GM10847 (cell line): Measurements from ENCODE around the gene ATP2B2.

Experiments
- POLR2A ChIP-seq: IDR thresholded peaks from 2 replicates; pipeline ENCODE4 v1.6.1; 2011; ENCODE audit not compliant: insufficient read length; ENCODE audit errors: extremely low read depth

Gene ATP2B2

GRCh38 chr3:10534066-10534465, 28.7 kb upstream of the ATP2B2 start:
- no peak for TF ChIP-seq POLR2A

DNA sequence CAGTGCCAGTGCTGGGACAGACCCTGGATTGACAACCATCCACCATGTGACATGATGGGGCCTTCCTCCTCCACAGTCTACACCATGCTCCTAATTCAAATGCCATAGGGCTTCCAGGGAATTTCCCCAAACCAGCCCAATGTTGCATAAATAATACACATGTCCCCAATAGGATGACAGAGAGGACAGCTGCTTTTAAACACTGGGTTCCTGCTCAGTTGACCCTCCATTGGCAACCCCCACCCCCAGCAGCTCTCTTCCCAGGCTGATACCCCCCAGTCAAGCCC, 28.3 kb upstream of the ATP2B2 start:
- TF ChIP-seq POLR2A = no peak

DNA sequence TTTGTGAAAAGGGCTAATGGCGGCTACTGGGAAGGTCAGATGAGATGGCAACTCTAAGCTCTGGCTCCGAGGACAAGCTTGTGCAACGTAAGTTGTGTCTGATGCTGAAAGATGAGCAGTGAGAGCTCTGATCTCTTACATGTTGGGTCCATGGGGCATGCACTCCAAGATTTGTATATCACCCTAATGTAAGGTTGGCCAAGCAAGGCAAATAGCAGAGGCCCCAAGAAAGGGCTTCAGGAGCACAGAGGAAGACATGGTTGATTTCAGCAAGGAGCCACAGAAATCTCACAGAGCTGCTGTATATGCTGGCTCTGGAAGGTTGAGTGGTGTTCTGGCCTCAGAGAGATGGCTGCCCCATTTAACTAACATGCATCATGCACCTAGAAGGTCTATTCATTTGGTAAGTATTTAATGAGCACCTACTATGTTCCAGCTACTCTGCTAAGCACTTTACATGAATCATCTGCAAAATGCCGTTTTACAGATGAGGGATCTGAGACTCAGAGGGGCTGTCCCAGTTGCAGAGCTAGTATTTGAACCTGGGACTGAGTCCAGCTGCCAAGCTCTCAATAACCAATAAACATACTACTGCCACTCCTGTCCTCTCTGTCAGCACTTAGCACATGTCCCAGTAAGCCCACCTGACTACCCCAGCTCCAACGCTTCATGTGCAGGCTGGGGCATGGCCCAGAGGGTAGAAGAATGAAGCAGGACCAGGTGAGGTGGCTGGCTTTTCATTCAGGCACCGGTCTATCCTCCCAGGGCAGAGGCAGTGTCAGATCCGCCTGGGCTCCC, 27.8 kb upstream of the ATP2B2 start:
- no peak for TF ChIP-seq POLR2A

DNA sequence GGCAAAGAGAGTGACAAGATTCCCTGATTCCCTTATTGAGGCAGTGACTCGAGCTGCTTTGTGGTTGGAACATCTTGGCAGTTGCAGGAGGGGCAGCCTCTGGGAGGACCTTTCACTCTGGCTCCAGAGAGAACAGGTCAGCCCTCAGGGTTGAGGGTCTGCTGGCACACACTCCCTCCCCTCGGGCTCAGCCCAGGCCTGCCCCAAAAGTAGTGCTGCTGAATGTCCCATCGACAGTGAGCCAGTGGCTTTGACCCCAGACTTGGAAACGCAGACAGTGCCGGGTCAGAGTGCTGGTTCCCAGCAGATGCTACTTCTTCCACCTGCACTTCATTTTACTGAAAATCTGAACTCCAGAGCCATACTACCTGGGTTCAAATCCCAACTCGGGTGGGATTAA, 25.6 kb upstream of the ATP2B2 start:
- TF ChIP-seq POLR2A = no peak

DNA sequence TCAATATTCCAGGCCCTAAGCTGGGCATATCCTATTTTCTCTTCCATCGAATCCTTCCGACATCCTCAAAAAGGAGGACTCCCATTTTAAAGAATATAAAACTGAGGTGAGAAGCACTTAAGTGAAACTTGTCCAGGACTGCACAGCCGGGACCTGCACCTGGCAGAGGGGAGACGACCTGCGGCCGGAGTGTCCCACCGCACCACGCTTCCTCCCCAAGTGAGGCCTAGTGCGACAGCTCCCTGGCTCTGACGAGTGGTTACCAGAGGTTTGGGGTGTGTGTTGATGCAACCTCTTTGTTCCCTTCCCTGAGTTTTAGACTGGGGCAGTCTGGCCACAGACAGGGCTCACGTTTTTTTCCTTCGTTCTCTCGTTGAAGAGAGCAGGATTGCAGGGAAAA, 24.9 kb upstream of the ATP2B2 start:
- no peak for TF ChIP-seq POLR2A

- TF ChIP-seq POLR2A = no peak
These were observed 24.4 kb upstream of the ATP2B2 start for GRCh38 chr3:10529809-10530208.

DNA sequence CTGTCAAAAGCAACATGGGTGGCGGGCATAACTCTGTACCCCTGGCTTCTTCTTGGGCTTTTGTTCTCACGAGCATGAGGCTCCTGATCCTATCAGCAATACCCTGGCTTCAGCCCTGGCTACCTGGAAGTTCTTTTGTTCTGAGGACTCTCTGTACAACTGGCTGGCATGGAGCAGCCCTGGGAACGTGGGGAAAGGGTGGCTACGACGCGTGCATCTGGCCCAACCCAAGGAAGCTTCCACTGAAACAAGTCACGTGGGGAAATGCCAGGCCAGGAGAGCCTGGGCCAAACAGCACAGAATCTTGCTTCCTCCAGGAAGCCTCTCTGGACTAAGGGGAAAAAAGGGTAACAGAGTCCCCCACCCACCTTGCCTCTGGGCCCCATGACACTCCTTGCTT, 22.7 kb upstream of the ATP2B2 start:
- TF ChIP-seq POLR2A = no peak

GRCh38 chr3:10527295-10528001, 22.1 kb upstream of the ATP2B2 start:
- TF ChIP-seq POLR2A = no peak

GRCh38 chr3:10526366-10526765, 21.0 kb upstream of the ATP2B2 start:
- TF ChIP-seq POLR2A = no peak

- TF ChIP-seq POLR2A = no peak
These were observed 19.5 kb upstream of the ATP2B2 start for GRCh38 chr3:10524799-10525301.

- TF ChIP-seq POLR2A = no peak
These were observed 18.9 kb upstream of the ATP2B2 start for GRCh38 chr3:10524270-10524669.

GRCh38 chr3:10523561-10523960, 18.2 kb upstream of the ATP2B2 start:
- TF ChIP-seq POLR2A = no peak

DNA sequence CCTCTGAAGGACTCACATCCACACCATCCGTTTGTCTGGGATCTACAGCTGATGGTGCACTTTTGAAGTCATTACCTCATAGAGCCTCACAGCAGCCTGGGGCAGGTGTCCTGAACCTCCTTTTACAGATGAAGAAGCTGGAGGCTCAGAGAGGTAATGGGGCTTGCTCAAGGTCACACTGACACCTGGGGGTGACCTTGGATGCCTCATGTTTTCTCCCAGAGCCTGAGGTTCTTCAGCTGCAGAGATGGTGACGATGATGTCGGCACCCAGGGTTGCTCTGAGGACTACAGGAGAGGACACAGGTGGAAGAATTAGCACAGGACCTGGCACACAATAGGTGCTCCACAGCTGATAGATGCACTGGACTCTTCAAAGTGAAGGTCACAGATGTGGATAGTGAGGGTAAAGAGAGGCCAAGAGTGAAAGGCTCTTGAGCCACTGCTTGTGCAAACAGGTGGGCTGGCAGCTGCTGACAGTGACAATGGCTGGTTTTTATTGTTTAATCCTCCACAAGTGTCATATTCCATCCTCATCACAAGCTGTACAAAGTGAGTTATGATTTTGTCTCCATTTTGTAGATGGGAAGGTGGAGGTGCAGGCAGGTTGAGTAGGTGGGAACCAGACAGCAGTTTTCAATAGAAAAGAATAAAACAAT, 17.4 kb upstream of the ATP2B2 start:
- no peak for TF ChIP-seq POLR2A

DNA sequence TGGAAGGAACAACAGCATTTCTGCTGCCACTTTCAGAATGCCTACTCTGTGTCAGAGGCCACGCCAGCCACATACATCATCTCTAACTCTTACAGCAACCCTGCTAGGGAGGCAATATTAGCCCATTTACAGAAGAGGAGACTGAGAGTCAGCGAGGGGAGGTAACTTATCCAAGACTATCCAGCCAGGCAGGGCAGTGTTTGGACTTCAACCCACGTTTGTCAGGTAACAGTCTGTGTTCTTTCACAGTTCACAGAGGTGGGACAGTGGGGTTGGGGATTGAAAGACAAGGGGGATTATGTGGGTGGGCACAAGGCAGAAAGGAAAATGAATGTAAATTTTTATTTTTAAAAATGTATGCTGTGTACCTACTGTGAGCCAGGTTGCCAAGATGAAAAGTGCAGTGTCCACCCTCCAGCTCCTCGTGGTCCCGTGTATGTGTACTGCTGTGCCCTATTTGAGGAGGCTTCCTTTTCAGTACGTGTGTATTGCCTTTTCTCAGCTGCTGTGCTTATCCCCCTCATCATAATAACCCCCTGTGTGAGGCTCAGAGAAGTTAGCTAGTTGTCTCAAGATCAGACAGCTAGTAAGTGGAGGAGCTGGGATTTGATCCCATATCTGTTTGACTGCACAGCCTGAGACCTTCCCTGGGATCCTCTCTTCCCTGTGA, 16.5 kb upstream of the ATP2B2 start:
- no peak for TF ChIP-seq POLR2A

DNA sequence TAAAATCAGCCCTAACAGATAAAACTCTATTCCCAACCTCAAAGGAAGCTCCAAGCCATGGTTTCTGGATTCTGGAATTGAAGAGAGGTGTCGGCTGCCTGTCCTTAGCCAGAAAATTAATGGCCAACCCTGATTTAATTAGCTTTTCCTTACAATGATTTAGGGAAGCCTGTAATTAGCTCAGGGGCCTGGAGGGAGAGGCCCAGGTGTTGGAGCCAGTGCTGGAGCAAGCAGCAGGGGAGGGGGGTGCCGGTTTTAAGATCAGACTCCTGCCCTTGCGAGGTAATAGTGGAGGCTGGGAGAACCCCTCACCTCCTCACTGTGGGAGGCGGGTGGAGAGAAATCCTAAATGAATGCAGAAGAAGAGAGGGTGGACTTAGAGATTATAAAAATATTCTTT, 14.7 kb upstream of the ATP2B2 start:
- TF ChIP-seq POLR2A = no peak

DNA sequence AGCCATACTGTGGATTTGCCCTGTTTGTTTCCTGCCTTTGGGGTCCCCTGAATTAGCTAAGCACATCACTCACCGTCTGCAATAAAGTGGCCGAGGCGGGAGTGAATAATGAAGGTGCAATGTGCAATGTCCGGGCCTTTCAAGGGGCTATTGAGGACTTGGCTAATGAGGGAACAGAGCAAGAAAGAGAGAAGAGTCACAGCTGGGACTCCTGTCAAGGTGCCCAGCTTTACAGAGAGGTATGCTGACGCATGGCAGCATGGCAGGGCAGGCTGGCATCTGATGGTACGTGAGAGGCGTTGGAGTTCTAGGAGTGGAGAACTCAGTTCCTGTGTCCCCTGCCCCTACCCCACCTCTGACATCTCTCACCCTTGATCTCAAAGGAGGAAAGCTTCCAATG, 13.8 kb upstream of the ATP2B2 start:
- TF ChIP-seq POLR2A = no peak
